HCT116 (cell line): Measurements from ENCODE around the gene CDK14. TPM values are rescaled to one million over a fixed set of nuclear protein-coding genes. Genes with fewer than 3 reads are reported as not detected.

Experiments
- ATAC-seq: fragments of 200-7000 bp; cut with Tn5 transposase; 2 replicates; pipeline ENCODE4 v1.9.1; 2020; ENCODE audit warnings: mild to moderate bottlenecking, moderate library complexity
- BruUV-seq: library from RNA; stranded (reverse); fragments of 400-500 nt; replicated peaks from 2 replicates; lab custom pipeline; 2021; lab: Mats Ljungman, UMichigan
- CTCF ChIA-PET: fragments of 300-600 bp; sonication (Branson Sonifier 250); formaldehyde crosslinking; loops from one replicate; lab custom pipeline; 2021; ENCODE audit warnings: antibody characterized with exemption; lab: Charles Lee
- POLR2A ChIA-PET: fragments of 300-600, 350-600 bp; sonication (Branson Sonifier 250); formaldehyde crosslinking; loops from one replicate; lab custom pipeline; 2021; ENCODE audit warnings: antibody characterized with exemption; lab: Charles Lee
- RAD21 ChIA-PET, 2 experiments: fragments of 300-600 bp; sonication (Branson Sonifier 250); formaldehyde crosslinking; loops; one replicate each; lab custom pipeline; 2023; ENCODE audit warnings: low total read pairs in 2 of 2; ENCODE audit not compliant: uncharacterized antibody in 2 of 2, unreplicated experiment in 2 of 2, low non-redundant PET in 1 of 2; lab: Charles Lee
- DNase-seq: peaks from one replicate; pipeline ENCODE4 v3.0.0-alpha.2; 2010; ENCODE audit warnings: low read depth, low spot score
- H2AFZ ChIP-seq: fragments of 200-600 bp; shearing (Covaris generic), sonication (generic); 2 replicates; pipeline ENCODE4 v1.6.1; 2017; ENCODE audit warnings: low read depth, mixed run types, mixed read lengths, antibody characterized with exemption, low read length; ENCODE audit not compliant: poor library complexity, severe bottlenecking
- H3K27ac ChIP-seq: 2 replicates; pipeline ENCODE4 v1.5.1; 2012; ENCODE audit warnings: low read depth, low read length
- H3K27me3 ChIP-seq: fragments of 200-600 bp; sonication (generic); 2 replicates; pipeline ENCODE4 v1.6.1; 2016; ENCODE audit warnings: mixed run types, low read length, mixed read lengths; ENCODE audit not compliant: insufficient read depth
- H3K36me3 ChIP-seq, 2 experiments: fragments of 200-500 bp in 1 of 2; fragments of 200-600 bp in 1 of 2; sonication (Bioruptor generic) in 1 of 2; sonication (generic) in 1 of 2; 2 replicates each; pipeline versions ENCODE4 v1.5.1 to v1.6.1; 2014 to 2016; ENCODE audit warnings: low read length in 2 of 2, inconsistent platforms in 1 of 2, mixed read lengths in 1 of 2, mixed run types in 1 of 2; ENCODE audit not compliant: insufficient read depth in 2 of 2, control insufficient read depth in 1 of 2
- H3K4me1 ChIP-seq, 2 experiments: fragments of 200-600 bp in 1 of 2; sonication (generic) in 1 of 2; 2 replicates each; pipeline versions ENCODE4 v1.5.1 to v1.6.1; 2012 to 2017; ENCODE audit warnings: low read length in 2 of 2, inconsistent platforms in 1 of 2, mild to moderate bottlenecking in 1 of 2, mixed read lengths in 1 of 2, mixed run types in 1 of 2, moderate library complexity in 1 of 2; ENCODE audit not compliant: insufficient read depth in 2 of 2, control insufficient read depth in 1 of 2
- H3K4me2 ChIP-seq: fragments of 200-600 bp; sonication (generic); 2 replicates; pipeline ENCODE4 v1.6.1; 2017; ENCODE audit warnings: mixed run types, low read length, mixed read lengths
- H3K4me3 ChIP-seq, 2 experiments: fragments of 200-600 bp in 1 of 2; sonication (generic) in 1 of 2; replicated peaks in 1 of 2; 2 replicates each; pipeline ENCODE4 v1.5.1; 2011 to 2016; ENCODE audit warnings: low read length in 2 of 2, control low read depth in 1 of 2, low read depth in 1 of 2, mild to moderate bottlenecking in 1 of 2, mixed read lengths in 1 of 2, mixed run types in 1 of 2
- H3K79me2 ChIP-seq: fragments of 200-600 bp; sonication (generic); 2 replicates; pipeline ENCODE4 v1.6.1; 2017; ENCODE audit warnings: mild to moderate bottlenecking, mixed run types, low read length, moderate library complexity, mixed read lengths; ENCODE audit not compliant: insufficient read depth
- H3K9ac ChIP-seq: fragments of 200-600 bp; sonication (generic); 2 replicates; pipeline ENCODE4 v1.6.1; 2016; ENCODE audit warnings: low read length, mixed read lengths
- H3K9me2 ChIP-seq: fragments of 200-600 bp; sonication (generic), shearing (Covaris generic); 2 replicates; pipeline ENCODE4 v1.6.1; 2017; ENCODE audit warnings: mixed run types, mild to moderate bottlenecking, moderate library complexity; ENCODE audit not compliant: insufficient read depth
- H3K9me3 ChIP-seq, 2 experiments: fragments of 200-500 bp in 1 of 2; fragments of 200-600 bp in 1 of 2; sonication (Bioruptor generic) in 1 of 2; sonication (generic) in 1 of 2; 2 replicates each; pipeline ENCODE4 v1.6.1; 2014 to 2017; ENCODE audit warnings: low read length in 2 of 2, mixed read lengths in 2 of 2, inconsistent platforms in 1 of 2, low read depth in 1 of 2, mild to moderate bottlenecking in 1 of 2, mixed run types in 1 of 2, moderate library complexity in 1 of 2; ENCODE audit not compliant: control insufficient read depth in 1 of 2, insufficient read depth in 1 of 2
- H4K20me1 ChIP-seq: fragments of 200-600 bp; sonication (generic), shearing (Covaris generic); 2 replicates; pipeline ENCODE4 v1.6.1; 2017; ENCODE audit warnings: mixed run types, mild to moderate bottlenecking, moderate library complexity; ENCODE audit not compliant: insufficient read depth
- CBX3 ChIP-seq: IDR thresholded peaks from 2 replicates; pipeline ENCODE4 v1.6.1; 2012; ENCODE audit warnings: low read depth
- CEBPB ChIP-seq: IDR thresholded peaks from 2 replicates; pipeline ENCODE4 v1.6.1; 2012; ENCODE audit warnings: low read depth
- EGR1 ChIP-seq: IDR thresholded peaks from 2 replicates; pipeline ENCODE4 v1.6.1; 2012; ENCODE audit warnings: low read depth
- FOSL1 ChIP-seq: IDR thresholded peaks from 2 replicates; pipeline ENCODE4 v1.6.1; 2012; ENCODE audit warnings: low read depth
- MAX ChIP-seq: IDR thresholded peaks from 2 replicates; pipeline ENCODE4 v1.6.1; 2012
- POLR2A ChIP-seq: IDR thresholded peaks from 2 replicates; pipeline ENCODE4 v1.7.0; 2011; ENCODE audit warnings: borderline replicate concordance; ENCODE audit not compliant: insufficient read depth, insufficient read length; ENCODE audit errors: extremely low read depth
- SIN3A ChIP-seq: IDR thresholded peaks from 2 replicates; pipeline ENCODE4 v1.6.1; 2012; ENCODE audit warnings: low read depth
- TCF7L2 ChIP-seq: IDR thresholded peaks from 2 replicates; pipeline ENCODE4 v1.7.0; 2011; ENCODE audit warnings: borderline replicate concordance, inconsistent platforms; ENCODE audit not compliant: insufficient read depth, insufficient read length; ENCODE audit errors: extremely low read depth
- ZFX ChIP-seq: fragments of 450-650 bp; IDR thresholded peaks from 2 replicates; pipeline ENCODE4 v1.6.1; 2017
- intact Hi-C: fragments of 100-400 bp; cut with micrococcal nuclease; formaldehyde crosslinking; loops from 2 replicates; pipeline ENCODE4 v1.10.0; 2022
- total RNA-seq: library from RNA; stranded (reverse); gene quantifications from one replicate; pipeline ENCODE4 v1.2.1, GENCODE V29; 2021; ENCODE audit not compliant: unreplicated experiment
- TF ChIP-seq, protein P1 (sequence below): IDR thresholded peaks from 2 replicates; pipeline ENCODE4 v1.6.1; 2012; ENCODE audit warnings: low read depth
- TF ChIP-seq, protein P2 (sequence below): IDR thresholded peaks from 2 replicates; pipeline ENCODE4 v1.6.1; 2011; ENCODE audit warnings: mild to moderate bottlenecking, low read length, moderate library complexity; ENCODE audit not compliant: insufficient replicate concordance; ENCODE audit errors: extremely low read depth

The CDK14 gene
- total RNA-seq, 1 experiment from 2014 or later, result 10.2 TPM

- Histone ChIP-seq H3K79me2 (no peaks in the 10 kb centered on the region), H3K9ac (no peak overlapping the region), H3K27me3 (no peaks in the 10 kb centered on the region), H3K9me3 (no peaks in the 10 kb centered on the region), H3K36me3 (no peaks in the 10 kb centered on the region), H2AFZ (no peak overlapping the region), H3K27ac (no peak overlapping the region), H3K4me3 (no peak overlapping the region), H3K4me2 (no peak overlapping the region), H3K9me2 (no peaks in the 10 kb centered on the region), H3K4me1 (peaks cover 6 to 8% of the 10 kb centered on the region in 2 experiments; a peak in 3 of 4 replicates), H4K20me1 (no peaks in the 10 kb centered on the region)
- no peak for ATAC-seq
- ChIA-PET POLR2A (no interaction called here), CTCF (no interaction called here), RAD21 (no interaction called here)
- DNase-seq, result no peak
- intact Hi-C loops, result no loop called here
- no peak for TF ChIP-seq ZFX
- TF ChIP-seq SIN3A, result no peak
- TF ChIP-seq MAX, result no peak
- no peak for TF ChIP-seq CEBPB
- no peak for TF ChIP-seq TCF7L2
- TF ChIP-seq POLR2A, result no peak
- TF ChIP-seq, protein P1, sequence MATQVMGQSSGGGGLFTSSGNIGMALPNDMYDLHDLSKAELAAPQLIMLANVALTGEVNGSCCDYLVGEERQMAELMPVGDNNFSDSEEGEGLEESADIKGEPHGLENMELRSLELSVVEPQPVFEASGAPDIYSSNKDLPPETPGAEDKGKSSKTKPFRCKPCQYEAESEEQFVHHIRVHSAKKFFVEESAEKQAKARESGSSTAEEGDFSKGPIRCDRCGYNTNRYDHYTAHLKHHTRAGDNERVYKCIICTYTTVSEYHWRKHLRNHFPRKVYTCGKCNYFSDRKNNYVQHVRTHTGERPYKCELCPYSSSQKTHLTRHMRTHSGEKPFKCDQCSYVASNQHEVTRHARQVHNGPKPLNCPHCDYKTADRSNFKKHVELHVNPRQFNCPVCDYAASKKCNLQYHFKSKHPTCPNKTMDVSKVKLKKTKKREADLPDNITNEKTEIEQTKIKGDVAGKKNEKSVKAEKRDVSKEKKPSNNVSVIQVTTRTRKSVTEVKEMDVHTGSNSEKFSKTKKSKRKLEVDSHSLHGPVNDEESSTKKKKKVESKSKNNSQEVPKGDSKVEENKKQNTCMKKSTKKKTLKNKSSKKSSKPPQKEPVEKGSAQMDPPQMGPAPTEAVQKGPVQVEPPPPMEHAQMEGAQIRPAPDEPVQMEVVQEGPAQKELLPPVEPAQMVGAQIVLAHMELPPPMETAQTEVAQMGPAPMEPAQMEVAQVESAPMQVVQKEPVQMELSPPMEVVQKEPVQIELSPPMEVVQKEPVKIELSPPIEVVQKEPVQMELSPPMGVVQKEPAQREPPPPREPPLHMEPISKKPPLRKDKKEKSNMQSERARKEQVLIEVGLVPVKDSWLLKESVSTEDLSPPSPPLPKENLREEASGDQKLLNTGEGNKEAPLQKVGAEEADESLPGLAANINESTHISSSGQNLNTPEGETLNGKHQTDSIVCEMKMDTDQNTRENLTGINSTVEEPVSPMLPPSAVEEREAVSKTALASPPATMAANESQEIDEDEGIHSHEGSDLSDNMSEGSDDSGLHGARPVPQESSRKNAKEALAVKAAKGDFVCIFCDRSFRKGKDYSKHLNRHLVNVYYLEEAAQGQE, result no peak
- TF ChIP-seq FOSL1, result no peak
- no peak for TF ChIP-seq EGR1
- no peak for TF ChIP-seq CBX3
- TF ChIP-seq, protein P2, sequence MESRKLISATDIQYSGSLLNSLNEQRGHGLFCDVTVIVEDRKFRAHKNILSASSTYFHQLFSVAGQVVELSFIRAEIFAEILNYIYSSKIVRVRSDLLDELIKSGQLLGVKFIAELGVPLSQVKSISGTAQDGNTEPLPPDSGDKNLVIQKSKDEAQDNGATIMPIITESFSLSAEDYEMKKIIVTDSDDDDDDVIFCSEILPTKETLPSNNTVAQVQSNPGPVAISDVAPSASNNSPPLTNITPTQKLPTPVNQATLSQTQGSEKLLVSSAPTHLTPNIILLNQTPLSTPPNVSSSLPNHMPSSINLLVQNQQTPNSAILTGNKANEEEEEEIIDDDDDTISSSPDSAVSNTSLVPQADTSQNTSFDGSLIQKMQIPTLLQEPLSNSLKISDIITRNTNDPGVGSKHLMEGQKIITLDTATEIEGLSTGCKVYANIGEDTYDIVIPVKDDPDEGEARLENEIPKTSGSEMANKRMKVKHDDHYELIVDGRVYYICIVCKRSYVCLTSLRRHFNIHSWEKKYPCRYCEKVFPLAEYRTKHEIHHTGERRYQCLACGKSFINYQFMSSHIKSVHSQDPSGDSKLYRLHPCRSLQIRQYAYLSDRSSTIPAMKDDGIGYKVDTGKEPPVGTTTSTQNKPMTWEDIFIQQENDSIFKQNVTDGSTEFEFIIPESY, result no peak
- no TSS peak for BruUV-seq
Observed at GRCh38 chr7:90736316-90736715, 140.2 kb downstream of the CDK14 start.
